IPS-18a (cell line): ENCODE results near the gene DHRS3.
"Not testable (repeated sequence)": the region's sequence is repeated elsewhere in the genome, so short reads cannot be mapped to it uniquely, and the experiment has no call there.

Experiments
- H3K27ac ChIP-seq: one replicate; pipeline ENCODE4 v1.5.1; 2013; ENCODE audit warnings: low read length
- H3K27me3 ChIP-seq: one replicate; pipeline ENCODE4 v1.6.1; 2013; ENCODE audit warnings: mild to moderate bottlenecking, low read length; ENCODE audit not compliant: control insufficient read depth, insufficient read depth
- H3K36me3 ChIP-seq: one replicate; pipeline ENCODE4 v1.6.1; 2013; ENCODE audit warnings: low read depth, low read length; ENCODE audit not compliant: control insufficient read depth
- H3K4me1 ChIP-seq: one replicate; pipeline ENCODE4 v1.6.1; 2013; ENCODE audit warnings: low read depth, low read length; ENCODE audit not compliant: control insufficient read depth
- H3K4me3 ChIP-seq: one replicate; pipeline ENCODE4 v1.5.1; 2013; ENCODE audit warnings: low read length
- H3K9ac ChIP-seq: one replicate; pipeline ENCODE4 v1.6.1; 2013; ENCODE audit warnings: mild to moderate bottlenecking, low read length, moderate library complexity
- H3K9me3 ChIP-seq: one replicate; pipeline ENCODE4 v1.6.1; 2013; ENCODE audit warnings: low read depth, low read length; ENCODE audit not compliant: control insufficient read depth

DHRS3 gene

GRCh38 chr1:12654004-12654567 is 36.1 kb upstream of the DHRS3 start:
- no peaks in the 10 kb centered on the region for H3K9me3 ChIP-seq
- H3K9ac ChIP-seq = no peak overlapping the region
- H3K36me3 ChIP-seq = no peaks in the 10 kb centered on the region
- no peak overlapping the region for H3K27ac ChIP-seq
- H3K27me3 ChIP-seq = no peaks in the 10 kb centered on the region
- H3K4me3 ChIP-seq = no peak overlapping the region
- no peaks in the 10 kb centered on the region for H3K4me1 ChIP-seq

DNA sequence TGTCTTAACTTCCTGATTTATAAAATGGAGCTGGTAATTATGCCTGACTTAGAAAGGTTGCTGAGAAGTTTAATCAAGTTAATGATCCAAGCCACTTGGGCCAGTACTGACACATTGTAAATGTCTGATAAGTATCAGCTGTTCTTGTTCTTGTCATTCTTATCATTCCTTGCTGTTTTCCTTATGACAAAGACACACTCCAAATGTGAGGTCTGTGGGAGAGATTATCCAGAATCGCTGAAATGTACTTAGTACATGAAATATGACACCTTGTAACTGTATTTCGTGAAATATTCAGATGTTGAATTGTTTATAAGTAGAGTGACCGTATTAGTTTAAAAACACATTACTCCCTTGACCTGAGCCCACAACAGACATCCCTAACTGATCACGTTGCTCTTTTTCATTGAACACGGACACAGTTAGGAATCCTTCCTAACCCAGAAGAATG is 32.0 kb upstream of the DHRS3 start:
- H3K27me3 ChIP-seq = no peaks in the 10 kb centered on the region
- H3K4me1 ChIP-seq = no peaks in the 10 kb centered on the region
- H3K36me3 ChIP-seq = no peaks in the 10 kb centered on the region
- H3K27ac ChIP-seq = no peak overlapping the region
- no peaks in the 10 kb centered on the region for H3K9me3 ChIP-seq
- no peak overlapping the region for H3K9ac ChIP-seq
- no peak overlapping the region for H3K4me3 ChIP-seq

GRCh38 chr1:12648741-12649140 is 30.7 kb upstream of the DHRS3 start:
- Histone ChIP-seq H3K27ac (no peak overlapping the region), H3K36me3 (no peaks in the 10 kb centered on the region)

DNA sequence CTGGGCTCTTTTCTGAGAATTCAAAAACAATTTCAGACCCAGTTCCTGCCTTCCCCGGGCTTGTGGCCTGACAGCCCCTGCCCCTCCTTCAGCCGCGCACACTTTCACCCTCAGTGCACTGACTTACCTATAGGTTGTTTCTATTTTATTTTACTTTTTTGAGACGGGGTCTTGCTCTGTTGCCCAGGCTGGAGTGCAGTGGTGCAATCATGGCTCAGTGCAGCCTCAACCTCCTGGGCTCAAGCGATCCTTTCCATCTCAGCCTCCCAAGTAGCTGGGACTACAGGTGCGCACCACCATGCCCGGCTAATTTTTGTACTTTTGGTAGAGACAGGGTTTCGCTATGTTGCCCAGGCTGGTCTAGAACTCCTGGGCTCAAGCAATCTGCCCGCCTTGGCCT is 27.4 kb upstream of the DHRS3 start:
- H3K27me3 ChIP-seq, H3K9me3 ChIP-seq, H3K4me1 ChIP-seq, H3K9ac ChIP-seq, H3K4me3 ChIP-seq, H3K27ac ChIP-seq, H3K36me3 ChIP-seq: not testable (repeated sequence)

More at GRCh38 chr1:12648741-12649140, 30.7 kb upstream of the DHRS3 start:
- no peak overlapping the region for H3K4me3 ChIP-seq
- H3K9me3 ChIP-seq = no peaks in the 10 kb centered on the region
- no peaks in the 10 kb centered on the region for H3K27me3 ChIP-seq
- no peaks in the 10 kb centered on the region for H3K4me1 ChIP-seq
- no peak overlapping the region for H3K9ac ChIP-seq

GRCh38 chr1:12644829-12645228 is 26.8 kb upstream of the DHRS3 start:
- H3K4me3 ChIP-seq = no peak overlapping the region
- no peaks in the 10 kb centered on the region for H3K27me3 ChIP-seq
- H3K27ac ChIP-seq = no peak overlapping the region
- H3K4me1 ChIP-seq = no peaks in the 10 kb centered on the region
- H3K36me3 ChIP-seq = no peaks in the 10 kb centered on the region
- no peak overlapping the region for H3K9ac ChIP-seq
- peaks cover 15% of the 10 kb centered on the region for H3K9me3 ChIP-seq

DNA sequence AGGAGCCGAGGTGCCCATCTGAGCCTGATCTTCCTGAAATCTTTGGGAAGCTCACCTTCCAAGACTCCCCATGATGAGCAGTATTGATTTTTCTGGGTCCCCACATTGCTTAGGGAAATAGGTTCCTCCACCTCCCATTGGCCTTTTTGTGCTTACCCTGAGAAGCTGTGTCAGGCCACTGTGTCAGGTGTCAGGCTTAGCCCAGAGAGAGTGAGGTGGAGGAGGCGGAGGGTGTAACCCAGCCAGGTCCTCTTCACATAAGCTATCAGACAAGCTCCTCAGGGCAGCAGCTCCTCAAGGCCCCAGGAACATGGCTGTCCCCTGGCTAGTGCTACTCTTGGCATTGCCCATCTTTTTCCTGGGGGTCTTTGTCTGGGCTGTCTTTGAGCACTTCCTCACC is 26.2 kb upstream of the DHRS3 start:
- Histone ChIP-seq H3K27me3 (no peaks in the 10 kb centered on the region), H3K9me3 (peaks cover 19% of the 10 kb centered on the region), H3K4me3 (no peak overlapping the region), H3K9ac (no peak overlapping the region), H3K36me3 (no peaks in the 10 kb centered on the region), H3K4me1 (no peaks in the 10 kb centered on the region), H3K27ac (no peak overlapping the region)

GRCh38 chr1:12643785-12644184 is 25.8 kb upstream of the DHRS3 start, which contains the start of gene AADACL4:
AADACL4 (plus strand) TSS chr1:12644085; CDS start chr1:12644547, 462 bp downstream.
- Histone ChIP-seq H3K4me1 (no peaks in the 10 kb centered on the region), H3K9me3 (peaks cover 19% of the 10 kb centered on the region), H3K9ac (no peak within 1 kb of the TSS), H3K27me3 (no peaks in the 10 kb centered on the region), H3K27ac (no peak within 1 kb of the TSS), H3K36me3 (no peaks in the 10 kb centered on the region), H3K4me3 (no peak within 1 kb of the TSS)

DNA sequence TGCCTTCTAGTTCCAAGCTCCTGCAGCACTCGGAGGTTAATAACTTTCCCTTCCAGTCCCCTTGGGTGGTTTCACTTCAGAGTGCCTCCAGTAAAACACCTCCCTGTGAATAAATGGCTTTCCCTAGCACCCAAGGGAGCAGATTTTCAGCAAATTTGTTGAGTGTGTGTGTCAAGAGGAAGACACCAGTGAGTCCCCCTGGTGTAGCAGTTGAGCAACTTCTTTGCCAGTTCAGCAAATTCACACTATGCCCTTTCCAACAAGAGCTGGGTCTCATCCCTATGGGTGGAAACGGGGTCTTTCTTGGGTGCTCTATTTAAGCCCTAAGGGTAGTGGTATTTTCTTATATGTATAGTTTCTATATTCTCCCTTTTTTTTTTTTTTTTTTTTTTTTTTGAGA is 25.1 kb upstream of the DHRS3 start:
- Histone ChIP-seq H3K36me3 (no peaks in the 10 kb centered on the region), H3K27me3 (no peaks in the 10 kb centered on the region), H3K9ac (no peak overlapping the region), H3K4me1 (no peaks in the 10 kb centered on the region), H3K9me3 (peaks cover 19% of the 10 kb centered on the region), H3K27ac (no peak overlapping the region), H3K4me3 (no peak overlapping the region)

GRCh38 chr1:12640958-12641272 is 22.9 kb upstream of the DHRS3 start:
- no peaks in the 10 kb centered on the region for H3K36me3 ChIP-seq
- no peak overlapping the region for H3K9ac ChIP-seq
- no peaks in the 10 kb centered on the region for H3K27me3 ChIP-seq
- H3K4me1 ChIP-seq = peaks cover 12% of the 10 kb centered on the region
- H3K9me3 ChIP-seq = peaks cover 19% of the 10 kb centered on the region
- H3K27ac ChIP-seq = no peak overlapping the region
- no peak overlapping the region for H3K4me3 ChIP-seq

GRCh38 chr1:12640237-12640957 is 22.4 kb upstream of the DHRS3 start:
- H3K9me3 ChIP-seq = peaks cover 19% of the 10 kb centered on the region
- peaks cover 12% of the 10 kb centered on the region for H3K4me1 ChIP-seq
- H3K4me3 ChIP-seq = no peak overlapping the region
- H3K27me3 ChIP-seq = no peaks in the 10 kb centered on the region
- H3K9ac ChIP-seq = no peak overlapping the region
- no peak overlapping the region for H3K27ac ChIP-seq
- H3K36me3 ChIP-seq = no peaks in the 10 kb centered on the region

GRCh38 chr1:12637693-12638092 is 19.7 kb upstream of the DHRS3 start:
- Histone ChIP-seq H3K9me3 (peaks cover 19% of the 10 kb centered on the region), H3K27me3 (no peaks in the 10 kb centered on the region), H3K36me3 (no peaks in the 10 kb centered on the region), H3K4me3 (no peak overlapping the region), H3K27ac (no peak overlapping the region), H3K4me1 (peaks cover 12% of the 10 kb centered on the region), H3K9ac (no peak overlapping the region)
